A549 (cell line): ENCODE measurements around the gene OR2L13. TPM values are rescaled to one million over a fixed set of nuclear protein-coding genes. Genes with fewer than 3 reads are reported as not detected.

Experiments
- ATAC-seq, 2 experiments: fragments of 200-7000 bp in 1 of 2; fragments of >200 bp in 1 of 2; cut with Nextera tagmentation in 1 of 2; cut with Tn5 transposase in 1 of 2; 3 replicates each; pipeline versions ENCODE4 v1.8.0 to v1.9.1; 2018 to 2020; ENCODE audit warnings: mild to moderate bottlenecking in 1 of 2, moderate library complexity in 1 of 2
- CTCF ChIA-PET: fragments of 300-600 bp; sonication (Branson Sonifier 250); formaldehyde crosslinking; extraction: SDS; loops from one replicate; lab custom pipeline; 2021; ENCODE audit warnings: antibody characterized with exemption, inconsistent platforms; lab: Yijun Ruan, JAX
- POLR2A ChIA-PET: fragments of 350-600 bp; formaldehyde crosslinking; extraction: SDS; loops from one replicate; lab custom pipeline; 2021; ENCODE audit warnings: antibody characterized with exemption, inconsistent platforms; lab: Yijun Ruan, JAX
- DNase-seq, 2 experiments: peaks; one replicate each; pipeline versions ENCODE4 v3.0.0 to v3.0.0-alpha.2; 2011 to 2016; ENCODE audit warnings: low read depth in 1 of 2, low spot score in 1 of 2
- FAIRE-seq: peaks from 2 replicates; lab custom pipeline; 2011; peaks lifted over from hg19 to GRCh38; lab: Jason Lieb, UNC
- H3K27ac ChIP-seq, 2 experiments: fragments of >200 bp; sonication (Bioruptor Twin); formaldehyde crosslinking; 3 replicates each; pipeline ENCODE4 v1.5.1; 2016 to 2017
- H3K4me1 ChIP-seq: fragments of >200 bp; sonication (Bioruptor Twin); formaldehyde crosslinking; 3 replicates; pipeline ENCODE4 v1.6.1; 2016
- H3K4me2 ChIP-seq: fragments of >200 bp; sonication (Bioruptor Twin); formaldehyde crosslinking; 3 replicates; pipeline ENCODE4 v1.6.1; 2016
- H3K4me3 ChIP-seq: fragments of >200 bp; sonication (Bioruptor Twin); formaldehyde crosslinking; 3 replicates; pipeline ENCODE4 v1.5.1; 2016
- H3K9me3 ChIP-seq: fragments of >200 bp; sonication (Bioruptor Twin); formaldehyde crosslinking; 3 replicates; pipeline ENCODE4 v1.6.1; 2016
- ATOH8 ChIP-seq: fragments of 250-450 bp; sonication (Bioruptor Pico); IDR thresholded peaks from 2 replicates; pipeline ENCODE4 v1.5.0; 2020; ENCODE audit warnings: low read depth, mild to moderate bottlenecking, moderate library complexity
- BHLHE40 ChIP-seq: IDR thresholded peaks from 2 replicates; pipeline ENCODE4 v1.6.1; 2012; ENCODE audit warnings: low read depth, low read length, inconsistent platforms
- CTCF ChIP-seq: fragments of >200 bp; sonication (Bioruptor Twin); formaldehyde crosslinking; IDR thresholded peaks from 3 replicates; pipeline ENCODE4 v1.5.1; 2016
- E2F6 ChIP-seq: IDR thresholded peaks from 2 replicates; pipeline ENCODE4 v1.6.1; 2012; ENCODE audit warnings: low read depth, borderline replicate concordance
- ELK1 ChIP-seq: fragments of 150-350 bp; IDR thresholded peaks from 2 replicates; pipeline ENCODE4 v1.6.1; 2014; ENCODE audit warnings: low read depth, mild to moderate bottlenecking, low read length
- FOXS1 ChIP-seq: fragments of 250-450 bp; sonication (Bioruptor Pico); IDR thresholded peaks from 2 replicates; pipeline ENCODE4 v1.5.0; 2020; ENCODE audit warnings: mild to moderate bottlenecking, moderate library complexity
- HES2 ChIP-seq: fragments of >200 bp; sonication (Bioruptor Twin); formaldehyde crosslinking; IDR thresholded peaks from 2 replicates; pipeline ENCODE4 v1.6.1; 2016
- HMGXB4 ChIP-seq: fragments of 250-450 bp; sonication (Bioruptor Pico); IDR thresholded peaks from 2 replicates; pipeline ENCODE4 v1.5.0; 2021; ENCODE audit warnings: mild to moderate bottlenecking, moderate library complexity, borderline replicate concordance
- HOXA7 ChIP-seq: fragments of 250-450 bp; sonication (Bioruptor Pico); IDR thresholded peaks from 2 replicates; pipeline ENCODE4 v1.5.0; 2020; ENCODE audit warnings: mild to moderate bottlenecking, moderate library complexity
- HOXB13 ChIP-seq: fragments of 250-450 bp; sonication (Bioruptor Pico); IDR thresholded peaks from 2 replicates; pipeline ENCODE4 v1.5.0; 2020; ENCODE audit warnings: low read depth, mild to moderate bottlenecking, moderate library complexity
- KDM1A ChIP-seq: fragments of 200-600 bp; sonication (generic); IDR thresholded peaks from 2 replicates; pipeline ENCODE4 v1.6.1; 2016; ENCODE audit warnings: low read depth, mild to moderate bottlenecking
- NR3C1 ChIP-seq: fragments of >200 bp; sonication (Bioruptor Twin); formaldehyde crosslinking; IDR thresholded peaks from 3 replicates; pipeline ENCODE4 v1.6.1; 2017
- RAD21 ChIP-seq, 2 experiments: fragments of >200 bp in 1 of 2; sonication (Bioruptor Twin) in 1 of 2; formaldehyde crosslinking in 1 of 2; IDR thresholded peaks in 1 of 2; conservative IDR thresholded peaks in 1 of 2; 2 replicates in 1 of 2; 3 replicates in 1 of 2; pipeline ENCODE4 v1.6.1; 2012 to 2018; ENCODE audit warnings: inconsistent platforms in 1 of 2
- SREBF2 ChIP-seq: fragments of 450-650 bp; IDR thresholded peaks from 2 replicates; pipeline ENCODE4 v1.6.1; 2014; ENCODE audit warnings: mild to moderate bottlenecking, moderate library complexity
- USF2 ChIP-seq: fragments of 450-650 bp; IDR thresholded peaks from 2 replicates; pipeline ENCODE4 v1.6.1; 2014; ENCODE audit warnings: antibody characterized with exemption
- WGBS: methylation state at CpG from one replicate; pipeline ENCODE4 v1.1.6; 2017; ENCODE audit errors: missing lambda C conversion rate; 5-methylcytosine and 5-hydroxymethylcytosine counted together
- polyA plus RNA-seq, 4 experiments: library from polyadenylated mRNA; depleted of rRNA in 3 of 4; stranded (reverse); fragments of >200 nt; fragmentation: RNase III in 1 of 4; extraction: RNeasy Plus Mini Kit Qiagen cat#74134 plus additional on column Dnase treatment in 1 of 4; gene quantifications; 2 replicates in 3 of 4; 3 replicates in 1 of 4; pipeline ENCODE4 v1.2.3, GENCODE V29; 2011 to 2017

Gene OR2L13
- polyA plus RNA-seq, 2 of the 4 experiments (the other 2 are of a cell fraction) = not detected

GRCh38 chr1:248054671-248055070 lies 40.3 kb upstream of the OR2L13 start:
- FAIRE-seq = no peak
- TF ChIP-seq HOXA7 (CRISPR knock-in tag) = no peak
- TF ChIP-seq ELK1 = no peak
- DNase-seq = no peak
- POLR2A ChIA-PET = no interaction called here
- Histone ChIP-seq H3K4me2 (no peak overlapping the region), H3K4me3 (no peak overlapping the region), H3K4me1 (no peaks in the 10 kb centered on the region), H3K9me3 (peaks cover 9% of the 10 kb centered on the region; the same call in 1 of the 3 replicates), H3K27ac (no peak overlapping the region)
- no peak for ATAC-seq
- CTCF ChIA-PET = no interaction called here

GRCh38 chr1:248055261-248055660 lies 39.7 kb upstream of the OR2L13 start:
- Histone ChIP-seq H3K9me3 (peaks cover 4% of the 10 kb centered on the region; the same call in 1 of the 3 replicates), H3K27ac (no peak overlapping the region), H3K4me2 (no peak overlapping the region), H3K4me3 (no peak overlapping the region), H3K4me1 (no peaks in the 10 kb centered on the region)
- no peak for DNase-seq
- no peak for TF ChIP-seq BHLHE40
- no peak for TF ChIP-seq USF2
- no peak for TF ChIP-seq HOXB13 (CRISPR knock-in tag)
- TF ChIP-seq RAD21 (conservative IDR thresholded peaks at IDR 0.05 in 1 of 2, IDR thresholded peaks at IDR 0.05 in 1 of 2) = no peak
- TF ChIP-seq E2F6 = no peak
- no peak for TF ChIP-seq ATOH8 (CRISPR knock-in tag)
- TF ChIP-seq NR3C1 = no peak
- TF ChIP-seq HES2 = no peak
- no peak for TF ChIP-seq FOXS1 (CRISPR knock-in tag)
- TF ChIP-seq KDM1A = no peak
- no peak for TF ChIP-seq SREBF2
- no peak for TF ChIP-seq CTCF
- TF ChIP-seq ELK1 = no peak
- no peak for TF ChIP-seq HMGXB4 (CRISPR knock-in tag)
- CTCF ChIA-PET = no interaction called here
- ATAC-seq = no peak
- no peak for FAIRE-seq
- POLR2A ChIA-PET = no interaction called here
- 0% methylated on average over 2 of the region's 2 CpGs for WGBS
